Heart right ventricle (tissue), 16 donors: ENCODE results near the gene MST1R. TPM values are rescaled to one million over a fixed set of nuclear protein-coding genes. Genes with fewer than 3 reads are reported as not detected.

ENCODE experiments used
- ATAC-seq, 8 donors: fragments of 200-7000 bp; cut with Tn5 transposase; one replicate each; pipeline ENCODE4 v1.9.1; 2020; ENCODE audit warnings: mild to moderate bottlenecking in 8 of 8, moderate library complexity in 8 of 8, moderate number of reproducible peaks in 1 of 8
- DNase-seq, 2 donors: peaks; one replicate each; pipeline ENCODE4 v3.0.0-alpha.2; 2020
- H3K27ac ChIP-seq, 10 donors: fragments of 200-600 bp; sonication (generic) in 2 of 10; one replicate each; pipeline versions ENCODE4 v1.5.0 to v1.8.0; 2020 to 2022; ENCODE audit warnings: mild to moderate bottlenecking in 3 of 10
- H3K27me3 ChIP-seq, 7 donors: fragments of 200-600 bp; one replicate each; pipeline ENCODE4 v1.8.0; 2021 to 2022; ENCODE audit warnings: mild to moderate bottlenecking in 2 of 7
- H3K36me3 ChIP-seq, 9 donors: fragments of 200-600 bp; sonication (generic) in 1 of 9; one replicate each; pipeline versions ENCODE4 v1.5.0 to v1.8.0; 2020 to 2022; ENCODE audit warnings: mild to moderate bottlenecking in 2 of 9
- H3K4me1 ChIP-seq, 9 donors: fragments of 200-600 bp; sonication (generic) in 1 of 9; one replicate each; pipeline versions ENCODE4 v1.5.0 to v1.8.0; 2020 to 2022; ENCODE audit warnings: mild to moderate bottlenecking in 4 of 9
- H3K4me3 ChIP-seq, 10 donors: fragments of 200-600 bp; sonication (generic) in 2 of 10; one replicate each; pipeline versions ENCODE4 v1.5.0 to v1.8.0; 2020 to 2022; ENCODE audit warnings: mild to moderate bottlenecking in 7 of 10, moderate library complexity in 2 of 10
- H3K9me3 ChIP-seq, 11 donors: fragments of 200-600 bp in 10 of 11; sonication (generic) in 2 of 11; one replicate each; pipeline versions ENCODE4 v1.5.0 to v1.8.0; 2013 to 2022; ENCODE audit warnings: mild to moderate bottlenecking in 2 of 11, control low read depth in 1 of 11, moderate library complexity in 1 of 11
- CTCF ChIP-seq, 9 donors: fragments of 200-600 bp; sonication (generic) in 2 of 9; IDR thresholded peaks; one replicate each; pipeline versions ENCODE4 v1.5.0 to v1.8.0; 2021 to 2022; ENCODE audit warnings: antibody characterized with exemption in 9 of 9, mild to moderate bottlenecking in 5 of 9, moderate library complexity in 1 of 9
- WGBS, 2 donors: extraction: QIAGEN DNeasy Blood & Tissue Kit; methylation state at CpG; one replicate each; pipeline ENCODE4 v1.1.7; 2013; ENCODE audit warnings: inconsistent platforms in 1 of 2; 5-methylcytosine and 5-hydroxymethylcytosine counted together
- intact Hi-C, 10 donors: fragments of 100-400 bp; cut with DNase I; formaldehyde crosslinking; loops; one replicate each; pipeline versions ENCODE4 v1.11.1 to v1.14.2; 2022
- polyA plus RNA-seq, 2 donors: library from polyadenylated mRNA; stranded (reverse); fragments of 200-250 nt; gene quantifications; one replicate each; pipeline ENCODE4 v1.2.3, GENCODE V29; 2013
- total RNA-seq, 10 donors: library from RNA; stranded (reverse); fragmentation: NEBNext Ultra II Directional in 3 of 10; extraction: Animal tissue kit (Norgen Biotek cat#: 25700) in 3 of 10; gene quantifications; one replicate each; pipeline versions ENCODE4 v1.2.1 to v1.2.4, GENCODE V29; 2021 to 2023
- donor health status: Arrhythmogenic right ventricular cardiomyopathy.
- donor health status: ischemic (EF 13 %, LVEDD 7.1; RV severe dilation, severe dysfunction).
- donor health status: healthy with polysubstance abuse.
- donor health status: DM: no; HTN: yes; CAD: no.
- donor health status: DM: no; HTN: no; CAD: no.
- donor health status: ischemic (EF 25% LVEDD 6.9; RV normal size, moderate dysfunction).
- donor health status: ischemic (EF 25% LVEDD 5.7; RV mildly dilated, moderate dysfunction).
- donor health status: healthy.
- donor health status: DM: yes; HTN: yes; CAD: no.
- donor health status: Ischemic cardiomyopathy.
- donor health status: ischemic (EF 35%, LVEDD 5.7; RV mildly dilated, moderate dysfunction).
- donor health status: nonischemic (EF 11% LVEDD 7.7; RV severe dilation, severe dysfunction).
- donor health status: DM: yes; HTN: yes; CAD: no.
- donor health status: PGD.
- donor health status: ischemic (EF 29% LVEDD 5.4; RV normal size, mild dysfunction).
- donor health status: nonischemic (EF 23%, LVEDD 6.1; RV moderate dilation, normal function).

Gene MST1R
- total and polyA plus RNA-seq, 12 donors = 0.53 to 7.1 (median 1.7) TPM

GRCh38 chr3:49865198-49865784, 38.4 kb downstream of the MST1R start:
- TF ChIP-seq CTCF (IDR thresholded peaks at IDR 0.05) = no peak
- Histone ChIP-seq H3K27ac (no peak overlapping the region), H3K36me3 (no peaks in the 10 kb centered on the region), H3K9me3 (no peaks in the 10 kb centered on the region), H3K27me3 (peaks cover 10 to 48% (median 28%) of the 10 kb centered on the region in 7 donors), H3K4me3 (no peak overlapping the region), H3K4me1 (peaks cover 3 to 16% (median 12%) of the 10 kb centered on the region in 9 donors)
- intact Hi-C loops = no loop called here
- DNase-seq (no peak), ATAC-seq (no peak)
- 49 to 51% methylated on average over 7 of the region's 7 CpGs for WGBS, 2 donors

GRCh38 chr3:49864505-49864904, 39.2 kb downstream of the MST1R start:
- H3K27ac ChIP-seq = no peak overlapping the region
- TF ChIP-seq CTCF (IDR thresholded peaks at IDR 0.05) = no peak
- peaks cover 10 to 40% (median 20%) of the 10 kb centered on the region in 7 donors for H3K27me3 ChIP-seq
- no peaks in the 10 kb centered on the region for H3K9me3 ChIP-seq
- no peak overlapping the region for H3K4me3 ChIP-seq
- intact Hi-C loops = loop anchor here in 1 of 10 donors (5.0 kb wide), 1 partner anchor 38 kb away; the partner anchor contains the start of gene MST1R
- WGBS, 2 donors = 61 to 62% methylated on average over 5 of the region's 5 CpGs
- H3K4me1 ChIP-seq = peaks cover 3 to 9% (median 6%) of the 10 kb centered on the region in 9 donors
- ATAC-seq (no peak), DNase-seq (no peak)
- H3K36me3 ChIP-seq = no peaks in the 10 kb centered on the region

GRCh38 chr3:49859576-49860305, 43.9 kb downstream of the MST1R start:
- Histone ChIP-seq H3K36me3 (no peaks in the 10 kb centered on the region), H3K4me3 (no peak overlapping the region), H3K27ac (no peak overlapping the region), H3K4me1 (peaks cover 3 to 16% (median 14%) of the 10 kb centered on the region in 9 donors), H3K9me3 (no peaks in the 10 kb centered on the region), H3K27me3 (peaks cover 0 to 19% (median 0%) of the 10 kb centered on the region in 7 donors)
- ATAC-seq (no peak), DNase-seq (no peak)
- TF ChIP-seq CTCF (IDR thresholded peaks at IDR 0.05) = no peak
- 80 to 83% methylated on average over 12 of the region's 12 CpGs for WGBS, 2 donors
- intact Hi-C loops = loop anchor here in 5 of 10 donors (5.0 to 10.0 kb wide), 2 partner anchors 43 to 45 kb away; partner anchors contain the start of gene MST1R (in 5 of the 5)

GRCh38 chr3:49856181-49857005, 47.3 kb downstream of the MST1R start, which contains the start of gene TRAIP:
Gene TRAIP (minus strand): TSS chr3:49856564. CDS start chr3:49856453, 111 bp downstream.
- 2% methylated on average over 52 of the region's 52 CpGs for WGBS, 2 donors

More at GRCh38 chr3:49856181-49857005, 47.3 kb downstream of the MST1R start, which contains the start of gene TRAIP:
- H3K4me3 ChIP-seq = peak within 1 kb of the TSS; percentile 1 to 81 (median 66)
- ATAC-seq = peak; percentile 98 to 100 (median 99)
- H3K36me3 ChIP-seq = no peaks in the 10 kb centered on the region
- intact Hi-C loops = loop anchor here in 4 of 10 donors (5.0 to 10.0 kb wide), 2 partner anchors 46 to 48 kb away; partner anchors contain the start of gene MST1R (in 4 of the 4)
- peak; percentile 93 to 95 for DNase-seq
- H3K9me3 ChIP-seq = no peaks in the 10 kb centered on the region
- H3K27ac ChIP-seq = peak within 1 kb of the TSS; percentile 50 to 92 (median 82)
- no peaks in the 10 kb centered on the region for H3K27me3 ChIP-seq
- peaks cover 3 to 16% (median 14%) of the 10 kb centered on the region in 9 donors for H3K4me1 ChIP-seq
- peak in 3 of 9 donors; percentile 17 to 29 (median 26) for TF ChIP-seq CTCF (IDR thresholded peaks at IDR 0.05)
